Peyer's patch (tissue), 4 donors: ENCODE measurements around the gene ZMAT2.

Source experiments
- CTCF ChIP-seq, 6 experiments: fragments of 450-650 bp in 4 of 6; fragments of 200-600 bp in 2 of 6; sonication (generic) in 1 of 6; IDR thresholded peaks; one replicate each; pipeline ENCODE4 v1.5.1; 2017 to 2019; ENCODE audit warnings: antibody characterized with exemption in 6 of 6, mild to moderate bottlenecking in 3 of 6, moderate library complexity in 1 of 6
- POLR2A ChIP-seq, 2 donors: fragments of 450-650 bp; IDR thresholded peaks; one replicate each; pipeline ENCODE4 v1.5.1; 2017; ENCODE audit warnings: antibody characterized with exemption in 2 of 2, mild to moderate bottlenecking in 2 of 2, moderate library complexity in 2 of 2

GRCh38 chr5:140737486-140737885 lies 37.2 kb downstream of the ZMAT2 start:
- TF ChIP-seq CTCF (IDR thresholded peaks at IDR 0.05) (no peak), POLR2A (IDR thresholded peaks at IDR 0.05) (no peak)
